Panc1 (cell line): ENCODE results near the gene MEIS1.

Experiments
- CTCF ChIP-seq: fragments of 450-650 bp; IDR thresholded peaks from 2 replicates; pipeline ENCODE4 v1.5.1; 2017; ENCODE audit warnings: mild to moderate bottlenecking
- POLR2AphosphoS5 ChIP-seq: IDR thresholded peaks from 2 replicates; pipeline ENCODE4 v1.6.1; 2012; ENCODE audit warnings: mild to moderate bottlenecking, low read depth, low read length, moderate library complexity
- SIN3A ChIP-seq: IDR thresholded peaks from 2 replicates; pipeline ENCODE4 v1.6.1; 2012; ENCODE audit warnings: low read depth, mild to moderate bottlenecking, low read length, moderate library complexity, borderline replicate concordance; ENCODE audit not compliant: insufficient read depth
- TCF7L2 ChIP-seq: IDR thresholded peaks from 2 replicates; pipeline ENCODE4 v1.6.1; 2011; ENCODE audit warnings: mild to moderate bottlenecking, low read depth, low read length, inconsistent platforms
- TF ChIP-seq, protein P1 (sequence below), 2 experiments: IDR thresholded peaks; 2 replicates each; pipeline ENCODE4 v1.6.1; 2011 to 2012; ENCODE audit warnings: low read depth in 2 of 2, control low read depth in 1 of 2, low read length in 1 of 2, mild to moderate bottlenecking in 1 of 2, moderate library complexity in 1 of 2; ENCODE audit not compliant: insufficient read depth in 1 of 2

- TF ChIP-seq CTCF (no peak), SIN3A (no peak), TCF7L2 (no peak), POLR2AphosphoS5 (no peak)
- TF ChIP-seq, protein P1, sequence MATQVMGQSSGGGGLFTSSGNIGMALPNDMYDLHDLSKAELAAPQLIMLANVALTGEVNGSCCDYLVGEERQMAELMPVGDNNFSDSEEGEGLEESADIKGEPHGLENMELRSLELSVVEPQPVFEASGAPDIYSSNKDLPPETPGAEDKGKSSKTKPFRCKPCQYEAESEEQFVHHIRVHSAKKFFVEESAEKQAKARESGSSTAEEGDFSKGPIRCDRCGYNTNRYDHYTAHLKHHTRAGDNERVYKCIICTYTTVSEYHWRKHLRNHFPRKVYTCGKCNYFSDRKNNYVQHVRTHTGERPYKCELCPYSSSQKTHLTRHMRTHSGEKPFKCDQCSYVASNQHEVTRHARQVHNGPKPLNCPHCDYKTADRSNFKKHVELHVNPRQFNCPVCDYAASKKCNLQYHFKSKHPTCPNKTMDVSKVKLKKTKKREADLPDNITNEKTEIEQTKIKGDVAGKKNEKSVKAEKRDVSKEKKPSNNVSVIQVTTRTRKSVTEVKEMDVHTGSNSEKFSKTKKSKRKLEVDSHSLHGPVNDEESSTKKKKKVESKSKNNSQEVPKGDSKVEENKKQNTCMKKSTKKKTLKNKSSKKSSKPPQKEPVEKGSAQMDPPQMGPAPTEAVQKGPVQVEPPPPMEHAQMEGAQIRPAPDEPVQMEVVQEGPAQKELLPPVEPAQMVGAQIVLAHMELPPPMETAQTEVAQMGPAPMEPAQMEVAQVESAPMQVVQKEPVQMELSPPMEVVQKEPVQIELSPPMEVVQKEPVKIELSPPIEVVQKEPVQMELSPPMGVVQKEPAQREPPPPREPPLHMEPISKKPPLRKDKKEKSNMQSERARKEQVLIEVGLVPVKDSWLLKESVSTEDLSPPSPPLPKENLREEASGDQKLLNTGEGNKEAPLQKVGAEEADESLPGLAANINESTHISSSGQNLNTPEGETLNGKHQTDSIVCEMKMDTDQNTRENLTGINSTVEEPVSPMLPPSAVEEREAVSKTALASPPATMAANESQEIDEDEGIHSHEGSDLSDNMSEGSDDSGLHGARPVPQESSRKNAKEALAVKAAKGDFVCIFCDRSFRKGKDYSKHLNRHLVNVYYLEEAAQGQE (IDR thresholded peaks at IDR 0.05; ENCODE audit: insufficient read depth in 1 of 2, low read depth in 2 of 2, low read length in 1 of 2), result no peak
Measured at GRCh38 chr2:66515743-66516142, 80.8 kb downstream of the MEIS1 start.
